ENCODE data around the gene GFAP.
A peak's percentile ranks its signal among the peaks of the same experiment; 100 is the strongest.
"Not testable (repeated sequence)": the region's sequence is repeated elsewhere in the genome, so short reads cannot be mapped to it uniquely, and the experiment has no call there.

Gene GFAP

GRCh38 chr17:44915321-44915726, at the start of gene GFAP:
Gene GFAP (minus strand): TSS chr17:44915500. CDS start chr17:44915486, 14 bp downstream.
- no peak for FAIRE-seq

GRCh38 chr17:44961921-44962350, 46.6 kb upstream of the GFAP start:
- peak; percentile 62 for FAIRE-seq

GRCh38 chr17:44960691-44961090, 45.4 kb upstream of the GFAP start:
- FAIRE-seq, result no peak

- FAIRE-seq, result no peak
Observed at GRCh38 chr17:44959821-44960531, 44.7 kb upstream of the GFAP start.

GRCh38 chr17:44956998-44957981, 42.0 kb upstream of the GFAP start:
- no peak for FAIRE-seq

- no peak for FAIRE-seq
Observed at GRCh38 chr17:44955674-44956425, 40.5 kb upstream of the GFAP start.

- FAIRE-seq, result no peak
Observed at GRCh38 chr17:44952946-44953475, 37.7 kb upstream of the GFAP start.

- FAIRE-seq, result no peak
Observed at GRCh38 chr17:44948315-44948795, 33.1 kb upstream of the GFAP start.

GRCh38 chr17:44947461-44948314, 32.4 kb upstream of the GFAP start, which contains the start of gene KIF18B:
Gene KIF18B (minus strand): TSS chr17:44947773. CDS start chr17:44936344, 11,429 bp downstream.
- peak; percentile 94 for FAIRE-seq

- not testable (repeated sequence) for FAIRE-seq
Observed at GRCh38 chr17:44945652-44946051, 30.4 kb upstream of the GFAP start.

- FAIRE-seq, result no peak
Observed at GRCh38 chr17:44942456-44942855, 27.2 kb upstream of the GFAP start.

GRCh38 chr17:44941712-44942331, 26.5 kb upstream of the GFAP start:
- FAIRE-seq, result no peak

GRCh38 chr17:44940768-44941167, 25.5 kb upstream of the GFAP start:
- no peak for FAIRE-seq

- FAIRE-seq, result no peak
Observed at GRCh38 chr17:44940317-44940716, 25.0 kb upstream of the GFAP start.

GRCh38 chr17:44935116-44935515, 19.8 kb upstream of the GFAP start:
- no peak for FAIRE-seq

GRCh38 chr17:44934745-44935105, 19.4 kb upstream of the GFAP start:
- no peak for FAIRE-seq

- no peak for FAIRE-seq
Observed at GRCh38 chr17:44933824-44934744, 18.8 kb upstream of the GFAP start.

- no peak for FAIRE-seq
Observed at GRCh38 chr17:44932787-44933097, 17.4 kb upstream of the GFAP start.

GRCh38 chr17:44932096-44932786, 16.9 kb upstream of the GFAP start:
- FAIRE-seq, result no peak

Measured in G401.6 (cell line).